HUES64 (cell line): ENCODE results near the gene SMCHD1.
"Not testable (repeated sequence)": the region's sequence is repeated elsewhere in the genome, so short reads cannot be mapped to it uniquely, and the experiment has no call there.

Experiments
- H3K27ac ChIP-seq: 2 replicates; pipeline ENCODE4 v1.7.0; 2013; ENCODE audit warnings: low read depth, low read length, inconsistent platforms
- H3K27me3 ChIP-seq: 2 replicates; pipeline ENCODE4 v1.6.1; 2013; ENCODE audit warnings: mild to moderate bottlenecking, low read length; ENCODE audit not compliant: insufficient read depth
- H3K36me3 ChIP-seq: 2 replicates; pipeline ENCODE4 v1.6.1; 2013; ENCODE audit warnings: mild to moderate bottlenecking, low read length; ENCODE audit not compliant: insufficient read depth
- H3K4me1 ChIP-seq: 2 replicates; pipeline ENCODE4 v1.6.1; 2013; ENCODE audit warnings: mild to moderate bottlenecking, low read length, moderate library complexity; ENCODE audit not compliant: insufficient read depth
- H3K4me3 ChIP-seq: 2 replicates; pipeline ENCODE4 v1.5.1; 2013; ENCODE audit warnings: mild to moderate bottlenecking, low read length, moderate library complexity
- H3K9ac ChIP-seq: 2 replicates; pipeline ENCODE4 v1.6.1; 2013; ENCODE audit warnings: mild to moderate bottlenecking, low read depth, low read length
- H3K9me3 ChIP-seq: 2 replicates; pipeline ENCODE4 v1.6.1; 2013; ENCODE audit warnings: low read depth, low read length; ENCODE audit not compliant: insufficient read depth
- WGBS: fragments of 150-250, 120-280 bp; methylation state at CpG from one replicate; pipeline ENCODE4 v1.1.7; 2013; ENCODE audit warnings: missing lambda C conversion rate; 5-methylcytosine and 5-hydroxymethylcytosine counted together

Gene SMCHD1

DNA sequence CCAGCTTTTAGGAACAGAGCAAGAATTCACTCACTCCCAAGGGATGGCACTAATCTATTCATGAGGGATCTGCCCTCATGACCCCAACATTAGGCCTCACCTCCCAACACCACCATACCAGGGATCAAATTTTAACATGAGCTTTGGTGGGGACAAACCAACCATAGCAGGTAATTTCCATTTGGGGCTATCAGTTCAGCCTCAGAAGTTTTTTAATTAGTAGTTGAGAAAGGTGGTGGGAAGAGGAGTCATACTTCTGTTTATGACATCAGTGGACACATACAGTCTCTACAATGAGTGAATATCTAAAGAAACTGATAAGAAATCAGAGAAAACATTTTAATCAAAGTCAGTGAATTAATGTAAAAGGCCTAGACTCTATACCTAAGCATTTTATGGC, 131.7 kb downstream of the SMCHD1 start:
- no peaks in the 10 kb centered on the region for H3K4me1 ChIP-seq
- H3K27ac ChIP-seq: no peak overlapping the region
- H3K27me3 ChIP-seq: no peaks in the 10 kb centered on the region
- H3K36me3 ChIP-seq: peaks cover 76% of the 10 kb centered on the region
- H3K9me3 ChIP-seq: no peaks in the 10 kb centered on the region
- no peak overlapping the region for H3K9ac ChIP-seq
- H3K4me3 ChIP-seq: no peak overlapping the region

DNA sequence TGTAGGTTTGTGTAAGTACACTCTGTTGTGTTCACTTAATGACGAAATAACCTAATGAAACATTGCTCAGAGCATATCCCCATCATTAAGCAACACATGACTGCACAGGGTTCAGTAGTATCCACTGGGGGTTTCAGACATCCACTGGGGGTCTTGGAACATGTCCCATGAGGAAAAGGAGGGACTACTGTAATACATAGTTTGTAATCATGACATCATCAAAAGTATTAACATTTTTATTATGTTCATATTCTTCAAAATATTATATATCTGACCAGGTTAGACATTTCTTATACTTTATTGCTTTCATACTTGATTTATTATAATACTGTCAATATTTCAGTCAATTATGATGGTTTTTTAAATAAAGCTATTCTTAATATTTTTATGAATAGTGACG, 136.9 kb downstream of the SMCHD1 start:
- Histone ChIP-seq H3K27ac (no peak overlapping the region), H3K9ac (no peak overlapping the region), H3K27me3 (no peaks in the 10 kb centered on the region), H3K36me3 (peaks cover 68% of the 10 kb centered on the region), H3K4me3 (no peak overlapping the region), H3K9me3 (no peaks in the 10 kb centered on the region), H3K4me1 (no peaks in the 10 kb centered on the region)
- 96% methylated on average over 2 of the region's 2 CpGs for WGBS

DNA sequence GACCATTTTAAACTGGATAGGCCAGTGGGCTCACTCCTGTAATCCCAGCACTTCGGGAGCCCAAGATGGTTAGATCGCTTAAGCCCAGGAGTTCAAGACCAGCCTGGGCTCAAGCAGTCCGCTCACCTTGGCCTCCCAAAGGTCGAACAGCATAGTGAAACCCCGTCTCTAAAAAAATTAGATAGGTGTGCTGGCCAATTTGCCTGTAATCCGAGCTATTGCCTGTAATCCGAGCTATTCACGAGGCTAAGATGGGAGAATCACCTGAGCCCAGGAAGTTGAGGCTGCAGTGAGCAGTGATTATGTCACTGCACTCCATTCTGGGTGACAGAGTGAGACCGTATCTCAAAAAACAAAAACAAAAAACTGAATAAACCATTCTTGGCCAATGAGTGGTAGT, 138.6 kb downstream of the SMCHD1 start:
- Histone ChIP-seq H3K27me3 (no peaks in the 10 kb centered on the region), H3K9me3 (no peaks in the 10 kb centered on the region), H3K4me1 (no peaks in the 10 kb centered on the region), H3K9ac (no peak overlapping the region), H3K27ac (no peak overlapping the region), H3K36me3 (peaks cover 70% of the 10 kb centered on the region), H3K4me3 (no peak overlapping the region)
- 94% methylated on average over 9 of the region's 9 CpGs for WGBS

DNA sequence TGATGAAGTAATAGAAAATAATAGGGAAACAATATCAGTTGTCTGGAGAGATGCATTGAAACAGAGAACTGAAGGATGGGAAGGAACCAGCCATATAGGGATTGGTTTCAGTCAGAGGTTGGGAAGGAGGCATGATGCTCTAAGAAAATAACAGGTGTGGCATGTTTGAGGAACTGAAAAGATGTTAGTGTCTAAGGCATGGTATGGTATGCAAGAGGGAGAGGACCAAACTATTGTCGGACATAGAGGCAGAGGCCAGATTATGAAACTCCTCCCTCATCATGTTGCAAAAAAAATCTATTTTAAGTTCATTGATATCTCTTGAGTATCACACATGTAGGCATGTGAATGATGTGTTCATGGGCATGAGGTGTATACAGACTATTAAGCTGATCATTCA, 142.4 kb downstream of the SMCHD1 start:
- H3K27me3 ChIP-seq: no peaks in the 10 kb centered on the region
- no peaks in the 10 kb centered on the region for H3K9me3 ChIP-seq
- peaks cover 78% of the 10 kb centered on the region for H3K36me3 ChIP-seq
- no peaks in the 10 kb centered on the region for H3K4me1 ChIP-seq
- no peak overlapping the region for H3K27ac ChIP-seq
- no peak overlapping the region for H3K4me3 ChIP-seq
- WGBS: 71% methylated on average over 1 of the region's 1 CpG
- no peak overlapping the region for H3K9ac ChIP-seq

DNA sequence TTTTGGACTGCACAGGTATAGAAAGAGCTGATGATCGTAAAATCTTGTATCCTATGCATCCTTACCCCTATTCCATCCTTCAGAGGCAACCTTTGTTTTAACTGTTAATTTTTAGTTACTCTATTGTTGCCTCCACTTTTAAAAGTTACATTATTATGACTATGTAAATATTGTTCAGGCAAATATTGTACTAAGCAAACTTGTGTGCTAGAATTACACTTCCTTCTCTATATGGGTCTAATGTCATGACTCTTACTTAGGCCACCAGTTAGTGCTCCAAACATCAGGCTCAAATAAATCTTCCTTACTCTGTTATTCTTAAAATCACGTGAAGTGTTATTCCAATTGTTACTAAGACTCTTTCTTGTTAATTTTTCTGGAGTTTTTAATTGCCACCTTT, 143.8 kb downstream of the SMCHD1 start:
- Histone ChIP-seq H3K4me3 (no peak overlapping the region), H3K27ac (no peak overlapping the region), H3K9me3 (no peaks in the 10 kb centered on the region), H3K27me3 (no peaks in the 10 kb centered on the region), H3K9ac (no peak overlapping the region), H3K4me1 (no peaks in the 10 kb centered on the region), H3K36me3 (peaks cover 84% of the 10 kb centered on the region)
- WGBS: 96% methylated on average over 2 of the region's 2 CpGs

DNA sequence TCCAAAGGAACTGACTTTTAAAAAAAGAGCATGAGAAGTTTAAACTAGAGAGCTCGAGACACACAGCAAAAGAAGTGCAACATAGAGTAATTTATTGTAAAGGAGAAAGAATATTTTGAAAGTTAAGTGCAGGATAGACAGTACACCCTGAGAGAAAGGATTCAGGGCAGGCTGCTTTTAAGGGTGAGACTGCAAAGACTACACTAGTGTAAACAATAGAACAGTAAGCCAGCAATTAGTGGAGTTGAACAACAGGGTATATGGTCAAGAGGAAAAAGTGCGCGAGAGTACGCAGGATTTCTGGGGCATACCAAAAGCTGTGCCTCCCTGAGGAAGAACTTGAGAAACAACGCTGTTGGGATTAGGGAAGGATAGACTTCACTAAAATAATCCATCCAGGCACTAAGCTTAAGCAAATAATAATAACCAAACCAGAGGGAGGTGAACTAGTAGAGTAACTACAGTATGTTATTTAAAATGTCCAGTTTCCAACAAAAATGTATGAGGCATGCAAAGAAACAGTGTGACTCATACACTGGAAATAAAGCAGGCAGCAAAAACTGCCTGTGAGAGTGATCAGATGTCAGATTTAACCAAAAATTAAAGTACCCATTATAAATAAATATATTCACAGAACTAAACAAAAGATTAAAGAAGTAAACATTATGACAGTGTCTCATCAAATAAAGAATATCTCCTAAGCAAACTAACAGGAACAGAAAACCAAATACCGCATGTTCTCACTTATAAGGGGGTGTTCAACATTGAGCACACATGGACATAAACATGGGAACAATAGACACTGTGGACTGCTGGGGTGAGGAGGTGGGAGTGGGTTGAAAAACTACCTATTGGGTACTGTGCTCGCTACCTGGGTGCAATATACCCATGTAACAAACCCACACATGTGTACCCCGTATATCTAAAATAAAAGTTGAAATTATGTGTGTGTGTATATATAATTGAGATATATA, 150.7 kb downstream of the SMCHD1 start:
- Histone ChIP-seq H3K27me3 (no peaks in the 10 kb centered on the region), H3K4me1 (no peaks in the 10 kb centered on the region), H3K27ac (no peak overlapping the region), H3K9me3 (no peaks in the 10 kb centered on the region), H3K36me3 (peaks cover 33% of the 10 kb centered on the region), H3K4me3 (no peak overlapping the region), H3K9ac (no peak overlapping the region)
- WGBS: 92% methylated on average over 5 of the region's 8 CpGs

DNA sequence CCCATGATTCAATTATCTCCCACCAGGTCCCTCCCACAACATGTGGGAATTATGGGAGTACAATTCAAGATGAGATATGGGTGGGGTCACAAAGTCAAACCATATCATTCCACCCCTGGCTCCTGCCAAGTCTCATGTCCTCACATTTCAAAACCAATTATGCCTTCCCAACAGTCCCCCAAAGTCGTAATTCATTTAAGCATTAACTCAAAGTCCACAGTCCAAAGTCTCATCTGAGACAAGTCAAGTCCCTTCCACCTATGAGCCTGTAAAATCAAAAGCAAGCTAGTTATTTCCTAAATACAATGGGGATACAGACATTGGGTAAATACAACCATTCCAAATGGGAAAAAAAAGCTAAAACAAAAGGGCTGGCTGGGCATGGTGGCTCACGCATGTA, 153.1 kb downstream of the SMCHD1 start:
- H3K4me3 ChIP-seq, H3K4me1 ChIP-seq, H3K27me3 ChIP-seq, H3K9ac ChIP-seq, H3K27ac ChIP-seq, H3K9me3 ChIP-seq: not testable (repeated sequence)
- 92% methylated on average over 2 of the region's 2 CpGs for WGBS
- peaks cover 11% of the 10 kb centered on the region; the same call in 1 of the 2 replicates for H3K36me3 ChIP-seq

DNA sequence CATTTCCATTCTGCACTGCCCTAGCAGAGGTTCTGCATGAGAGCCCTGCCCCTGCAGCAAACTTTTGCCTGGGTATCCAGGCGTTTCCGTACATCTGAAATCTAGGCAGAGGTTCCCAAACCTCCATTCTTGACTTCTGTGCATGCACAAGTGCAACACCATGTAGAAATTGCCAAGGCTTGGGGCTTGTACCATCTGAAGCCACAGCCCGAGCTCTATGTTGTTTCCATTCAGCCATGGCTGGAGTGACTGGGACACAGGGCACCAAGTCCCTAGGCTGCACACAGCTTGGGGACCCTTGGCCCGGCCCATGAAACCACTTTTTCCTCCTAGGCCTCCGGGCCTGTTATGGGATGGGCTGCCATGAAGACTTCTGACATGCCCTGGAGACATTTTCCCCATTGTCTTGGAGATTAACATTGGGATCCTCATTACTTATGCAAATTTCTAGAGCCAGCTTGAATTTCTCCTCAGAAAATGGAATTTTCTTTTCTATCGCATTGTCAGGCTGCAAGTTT, 154.2 kb downstream of the SMCHD1 start:
- not testable (repeated sequence) for H3K27ac ChIP-seq, H3K9ac ChIP-seq, H3K27me3 ChIP-seq, H3K4me1 ChIP-seq, H3K36me3 ChIP-seq, H3K9me3 ChIP-seq, H3K4me3 ChIP-seq
- 87% methylated on average over 6 of the region's 6 CpGs for WGBS

DNA sequence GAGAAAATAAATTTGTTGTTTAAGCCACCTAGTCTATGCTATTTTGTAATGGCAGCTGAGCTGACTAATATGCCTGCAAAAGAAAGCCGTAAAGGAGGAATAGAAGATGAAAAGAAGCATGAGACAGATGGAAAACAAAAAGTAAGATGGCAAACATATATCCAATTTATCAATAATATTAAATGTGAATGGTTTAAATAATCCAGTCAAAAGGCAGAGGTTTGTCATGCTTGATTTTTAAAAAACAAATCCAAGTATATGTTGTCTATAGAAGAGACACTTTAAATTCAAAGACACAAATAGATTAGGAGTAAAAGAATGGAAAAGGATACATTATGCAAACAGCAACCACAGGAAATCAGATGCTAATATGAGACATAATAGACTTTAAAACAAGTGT, 155.9 kb downstream of the SMCHD1 start:
- H3K9ac ChIP-seq: no peak overlapping the region
- 82% methylated on average over 1 of the region's 1 CpG for WGBS
- H3K27me3 ChIP-seq: no peaks in the 10 kb centered on the region
- H3K4me1 ChIP-seq: peaks cover under 1% of the 10 kb centered on the region; the same call in 1 of the 2 replicates
- H3K4me3 ChIP-seq: no peak overlapping the region
- H3K36me3 ChIP-seq: no peaks in the 10 kb centered on the region
- peaks cover 5% of the 10 kb centered on the region; the same call in 1 of the 2 replicates for H3K9me3 ChIP-seq
- H3K27ac ChIP-seq: no peak overlapping the region

DNA sequence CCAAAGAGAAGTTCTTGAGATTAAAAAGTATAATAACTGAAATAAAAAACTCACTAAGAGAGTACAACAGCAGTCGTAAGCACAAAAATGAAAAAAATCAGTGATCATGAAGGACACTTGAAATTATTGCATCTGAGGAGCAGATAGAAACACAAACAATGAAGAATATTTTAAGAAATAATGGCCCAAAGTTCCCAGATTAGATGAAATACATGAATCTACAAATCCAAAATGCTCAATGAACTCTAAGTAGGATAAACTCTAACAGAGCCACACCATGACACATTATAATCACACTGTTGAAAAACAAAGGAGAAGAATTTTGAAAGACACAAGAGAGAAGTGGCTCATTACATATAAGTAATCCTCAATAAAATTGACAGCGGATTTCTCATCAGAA, 159.4 kb downstream of the SMCHD1 start:
- H3K9ac ChIP-seq: no peak overlapping the region
- no peak overlapping the region for H3K4me3 ChIP-seq
- no peak overlapping the region for H3K27ac ChIP-seq
- peaks cover 5% of the 10 kb centered on the region; the same call in 1 of the 2 replicates for H3K9me3 ChIP-seq
- H3K36me3 ChIP-seq: no peaks in the 10 kb centered on the region
- H3K4me1 ChIP-seq: peaks cover 7% of the 10 kb centered on the region; the same call in 1 of the 2 replicates
- 100% methylated on average over 1 of the region's 2 CpGs for WGBS
- H3K27me3 ChIP-seq: no peaks in the 10 kb centered on the region

DNA sequence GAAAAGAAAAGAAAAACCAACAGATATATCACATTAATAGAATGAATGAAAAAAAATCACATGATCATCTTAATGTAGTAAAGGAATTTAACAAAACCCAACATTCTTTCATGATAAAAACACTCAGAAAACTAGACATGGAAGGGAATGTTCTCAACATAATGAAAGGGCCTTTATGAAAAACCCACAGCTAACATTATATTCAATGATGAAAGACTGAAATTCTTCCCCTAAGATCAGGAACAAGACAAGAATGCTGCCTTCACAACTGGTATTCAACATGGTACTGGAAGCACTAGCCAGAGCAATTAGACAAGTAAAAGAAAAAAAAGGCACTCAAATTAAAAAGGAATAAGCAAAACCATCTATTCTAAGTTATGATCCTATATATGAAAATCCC, 162.8 kb downstream of the SMCHD1 start:
- Histone ChIP-seq H3K27ac (no peak overlapping the region), H3K9ac (no peak overlapping the region), H3K4me1 (peaks cover 7% of the 10 kb centered on the region; the same call in 1 of the 2 replicates), H3K4me3 (no peak overlapping the region), H3K9me3 (peaks cover 5% of the 10 kb centered on the region; the same call in 1 of the 2 replicates), H3K36me3 (no peaks in the 10 kb centered on the region), H3K27me3 (no peaks in the 10 kb centered on the region)
